PFSK-1 (cell line): Measurements from ENCODE around the gene PPIA.

ENCODE experiments used
- POLR2AphosphoS5 ChIP-seq: IDR thresholded peaks from 2 replicates; pipeline ENCODE4 v1.6.1; 2012; ENCODE audit warnings: low read depth, mild to moderate bottlenecking, control low read depth, low read length, moderate library complexity
- SIN3A ChIP-seq: IDR thresholded peaks from 2 replicates; pipeline ENCODE4 v1.6.1; 2012; ENCODE audit warnings: mild to moderate bottlenecking, low read length, moderate library complexity, borderline replicate concordance; ENCODE audit not compliant: insufficient read depth
- TAF1 ChIP-seq: IDR thresholded peaks from 2 replicates; pipeline ENCODE4 v1.6.1; 2012; ENCODE audit warnings: low read length, control low read depth, borderline replicate concordance; ENCODE audit not compliant: insufficient read depth
- TF ChIP-seq, protein P1 (sequence below), 2 experiments: IDR thresholded peaks; 2 replicates each; pipeline versions ENCODE4 v1.6.1 to v1.8.0; 2011 to 2012; ENCODE audit warnings: low read depth in 2 of 2, low read length in 2 of 2, control low read depth in 1 of 2, inconsistent platforms in 1 of 2, mild to moderate bottlenecking in 1 of 2, moderate library complexity in 1 of 2; ENCODE audit not compliant: insufficient read depth in 1 of 2

DNA sequence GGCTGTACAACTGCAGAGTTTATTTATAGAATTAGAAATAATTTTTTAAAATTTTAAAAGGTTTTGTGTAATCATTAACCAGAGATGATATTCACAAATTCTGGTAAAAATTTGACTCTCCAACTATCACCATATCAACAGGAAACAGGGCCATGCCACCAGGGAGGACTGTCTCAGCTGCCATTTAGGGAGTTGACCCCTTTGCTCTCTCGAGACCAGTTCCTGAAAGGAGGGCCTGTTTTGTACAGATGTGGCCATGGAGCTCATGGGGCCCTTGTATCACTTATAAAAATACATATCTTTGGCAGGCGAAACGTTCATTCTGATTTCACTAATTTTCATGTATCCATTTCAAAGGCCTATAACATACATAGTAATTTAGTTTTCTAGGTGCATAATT lies 31.1 kb downstream of the PPIA start:
- TF ChIP-seq POLR2AphosphoS5 (no peak), SIN3A (no peak), TAF1 (no peak)
- TF ChIP-seq, protein P1, sequence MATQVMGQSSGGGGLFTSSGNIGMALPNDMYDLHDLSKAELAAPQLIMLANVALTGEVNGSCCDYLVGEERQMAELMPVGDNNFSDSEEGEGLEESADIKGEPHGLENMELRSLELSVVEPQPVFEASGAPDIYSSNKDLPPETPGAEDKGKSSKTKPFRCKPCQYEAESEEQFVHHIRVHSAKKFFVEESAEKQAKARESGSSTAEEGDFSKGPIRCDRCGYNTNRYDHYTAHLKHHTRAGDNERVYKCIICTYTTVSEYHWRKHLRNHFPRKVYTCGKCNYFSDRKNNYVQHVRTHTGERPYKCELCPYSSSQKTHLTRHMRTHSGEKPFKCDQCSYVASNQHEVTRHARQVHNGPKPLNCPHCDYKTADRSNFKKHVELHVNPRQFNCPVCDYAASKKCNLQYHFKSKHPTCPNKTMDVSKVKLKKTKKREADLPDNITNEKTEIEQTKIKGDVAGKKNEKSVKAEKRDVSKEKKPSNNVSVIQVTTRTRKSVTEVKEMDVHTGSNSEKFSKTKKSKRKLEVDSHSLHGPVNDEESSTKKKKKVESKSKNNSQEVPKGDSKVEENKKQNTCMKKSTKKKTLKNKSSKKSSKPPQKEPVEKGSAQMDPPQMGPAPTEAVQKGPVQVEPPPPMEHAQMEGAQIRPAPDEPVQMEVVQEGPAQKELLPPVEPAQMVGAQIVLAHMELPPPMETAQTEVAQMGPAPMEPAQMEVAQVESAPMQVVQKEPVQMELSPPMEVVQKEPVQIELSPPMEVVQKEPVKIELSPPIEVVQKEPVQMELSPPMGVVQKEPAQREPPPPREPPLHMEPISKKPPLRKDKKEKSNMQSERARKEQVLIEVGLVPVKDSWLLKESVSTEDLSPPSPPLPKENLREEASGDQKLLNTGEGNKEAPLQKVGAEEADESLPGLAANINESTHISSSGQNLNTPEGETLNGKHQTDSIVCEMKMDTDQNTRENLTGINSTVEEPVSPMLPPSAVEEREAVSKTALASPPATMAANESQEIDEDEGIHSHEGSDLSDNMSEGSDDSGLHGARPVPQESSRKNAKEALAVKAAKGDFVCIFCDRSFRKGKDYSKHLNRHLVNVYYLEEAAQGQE (IDR thresholded peaks at IDR 0.05; ENCODE audit: insufficient read depth in 1 of 2, low read depth in 2 of 2, low read length in 2 of 2): no peak
